Activated B cell treated with CpG ODN at 0.5 μM for 24 hours (primary cell): ENCODE data around the gene MED27. TPM values are rescaled to one million over a fixed set of nuclear protein-coding genes. Genes with fewer than 3 reads are reported as not detected.

Experiments
- ATAC-seq: fragments of 200-7000 bp; cut with Tn5 transposase; one replicate; pipeline ENCODE4 v1.10.0; 2021; ENCODE audit warnings: low read depth, mild to moderate bottlenecking, moderate library complexity
- CTCF ChIA-PET: fragments of 350-600 bp; sonication (Branson Sonifier 250); formaldehyde crosslinking; loops from one replicate; lab custom pipeline; 2021; ENCODE audit warnings: antibody characterized with exemption; lab: Charles Lee
- POLR2A ChIA-PET: fragments of 350-600 bp; sonication (Branson Sonifier 250); formaldehyde crosslinking; loops from one replicate; lab custom pipeline; 2021; ENCODE audit warnings: antibody characterized with exemption; lab: Charles Lee
- DNase-seq: peaks from one replicate; pipeline ENCODE4 v3.0.0; 2022
- H3K27ac Mint-ChIP-seq: one replicate; pipeline ENCODE4 v1.8.0; 2020; ENCODE audit warnings: mixed read lengths
- H3K27me3 Mint-ChIP-seq: one replicate; pipeline ENCODE4 v1.8.0; 2021; ENCODE audit warnings: mixed read lengths
- H3K36me3 Mint-ChIP-seq: one replicate; pipeline ENCODE4 v1.8.0; 2021; ENCODE audit warnings: low read depth, mixed read lengths
- H3K4me1 Mint-ChIP-seq: one replicate; pipeline ENCODE4 v1.8.0; 2021; ENCODE audit warnings: mixed read lengths
- H3K4me3 Mint-ChIP-seq: one replicate; pipeline ENCODE4 v1.8.0; 2020; ENCODE audit warnings: mild to moderate bottlenecking, mixed read lengths
- H3K9me3 Mint-ChIP-seq: one replicate; pipeline ENCODE4 v1.8.0; 2020; ENCODE audit warnings: mixed read lengths
- CTCF ChIP-seq: fragments of 200-600 bp; IDR thresholded peaks from one replicate; pipeline ENCODE4 v1.8.0; 2022; ENCODE audit warnings: antibody characterized with exemption, mild to moderate bottlenecking
- intact Hi-C: fragments of 100-400 bp; cut with micrococcal nuclease; formaldehyde crosslinking; loops from one replicate; pipeline ENCODE4 v1.15.1; 2024
- total RNA-seq: library from RNA; stranded (reverse); gene quantifications from 2 replicates; pipeline ENCODE4 v1.2.3, GENCODE V29; 2022

Gene MED27
- total RNA-seq, 1 donor from 2014 or later, result 24.5 TPM

- Mint-ChIP-seq H3K27ac (no peak overlapping the region), H3K27me3 (peaks cover 7% of the 10 kb centered on the region), H3K36me3 (no peaks in the 10 kb centered on the region), H3K4me3 (no peak overlapping the region), H3K9me3 (no peaks in the 10 kb centered on the region), H3K4me1 (no peaks in the 10 kb centered on the region)
- DNase-seq, result no peak
- TF ChIP-seq CTCF, result no peak
- intact Hi-C loops, result no loop called here
- POLR2A ChIA-PET, result no interaction called here
- CTCF ChIA-PET, result no interaction called here
- no peak for ATAC-seq
Observed at GRCh38 chr9:131844745-131845118, 234.9 kb downstream of the MED27 start.

- CTCF ChIA-PET, result no interaction called here
- Mint-ChIP-seq H3K9me3 (no peaks in the 10 kb centered on the region), H3K36me3 (no peaks in the 10 kb centered on the region), H3K27ac (no peak overlapping the region), H3K4me3 (no peak overlapping the region), H3K27me3 (peaks cover 7% of the 10 kb centered on the region), H3K4me1 (no peaks in the 10 kb centered on the region)
- no peak for DNase-seq
- POLR2A ChIA-PET, result no interaction called here
- ATAC-seq, result no peak
- intact Hi-C loops, result no loop called here
- no peak for TF ChIP-seq CTCF
Observed at GRCh38 chr9:131843989-131844744, 235.5 kb downstream of the MED27 start.

GRCh38 chr9:131841765-131842318 is 237.8 kb downstream of the MED27 start:
- Mint-ChIP-seq H3K27me3 (peaks cover 8% of the 10 kb centered on the region), H3K4me3 (no peak overlapping the region), H3K9me3 (no peaks in the 10 kb centered on the region), H3K27ac (no peak overlapping the region), H3K4me1 (no peaks in the 10 kb centered on the region), H3K36me3 (no peaks in the 10 kb centered on the region)
- intact Hi-C loops, result no loop called here
- DNase-seq, result no peak
- ChIA-PET CTCF (no interaction called here), POLR2A (no interaction called here)
- ATAC-seq, result no peak
- TF ChIP-seq CTCF, result no peak

GRCh38 chr9:131840751-131841702 is 238.6 kb downstream of the MED27 start:
- intact Hi-C loops, result no loop called here
- ChIA-PET POLR2A (no interaction called here), CTCF (no interaction called here)
- no peak for TF ChIP-seq CTCF
- Mint-ChIP-seq H3K4me3 (no peak overlapping the region), H3K9me3 (no peaks in the 10 kb centered on the region), H3K27me3 (peaks cover 14% of the 10 kb centered on the region), H3K27ac (no peak overlapping the region), H3K36me3 (no peaks in the 10 kb centered on the region), H3K4me1 (no peaks in the 10 kb centered on the region)
- ATAC-seq, result no peak
- DNase-seq, result no peak

GRCh38 chr9:131840220-131840619 is 239.4 kb downstream of the MED27 start:
- intact Hi-C loops, result no loop called here
- no peak for TF ChIP-seq CTCF
- H3K4me3 Mint-ChIP-seq, result no peak overlapping the region
- ATAC-seq (no peak), DNase-seq (no peak)
- no peaks in the 10 kb centered on the region for H3K9me3 Mint-ChIP-seq
- no peaks in the 10 kb centered on the region for H3K4me1 Mint-ChIP-seq
- ChIA-PET POLR2A (no interaction called here), CTCF (no interaction called here)
- H3K36me3 Mint-ChIP-seq, result no peaks in the 10 kb centered on the region
- H3K27me3 Mint-ChIP-seq, result peaks cover 15% of the 10 kb centered on the region
- no peak overlapping the region for H3K27ac Mint-ChIP-seq
